Pancreas (tissue), 10 donors: ENCODE measurements around the gene MGAT5B. TPM values are rescaled to one million over a fixed set of nuclear protein-coding genes. Genes with fewer than 3 reads are reported as not detected.
A peak's percentile ranks its signal among the peaks of the same experiment; 100 is the strongest.

Experiments
- ATAC-seq, 4 donors: fragments of 200-7000 bp; cut with Tn5 transposase; one replicate each; pipeline versions ENCODE4 v1.8.0 to v1.9.1; 2020; ENCODE audit warnings: mild to moderate bottlenecking in 4 of 4, moderate library complexity in 4 of 4
- DNase-seq, 6 donors: peaks; one replicate each; pipeline ENCODE4 v3.0.0-alpha.2; 2020
- FAIRE-seq: peaks from 2 replicates; lab custom pipeline; 2012; peaks lifted over from hg19 to GRCh38; lab: Jason Lieb, UNC
- H3K27ac ChIP-seq, 4 donors: fragments of 200-600 bp; sonication (generic); 1 replicate in 3 of 4; 2 replicates in 1 of 4; pipeline versions ENCODE4 v1.5.0 to v1.8.0; 2020
- H3K27me3 ChIP-seq, 4 donors: fragments of 200-600 bp; one replicate each; pipeline ENCODE4 v1.8.0; 2021
- H3K36me3 ChIP-seq, 3 donors: fragments of 200-600 bp; sonication (generic) in 1 of 3; one replicate each; pipeline versions ENCODE4 v1.5.0 to v1.8.0; 2020 to 2021
- H3K4me1 ChIP-seq, 3 donors: fragments of 200-600 bp; one replicate each; pipeline ENCODE4 v1.8.0; 2021
- H3K4me3 ChIP-seq, 4 donors: fragments of 200-600 bp; sonication (generic) in 2 of 4; one replicate each; pipeline versions ENCODE4 v1.5.0 to v1.8.0; 2020 to 2021
- H3K9me3 ChIP-seq, 4 donors: fragments of 200-600 bp; one replicate each; pipeline ENCODE4 v1.8.0; 2021
- CTCF ChIP-seq, 4 donors: fragments of 200-600 bp; sonication (generic) in 3 of 4; IDR thresholded peaks; one replicate each; pipeline versions ENCODE4 v1.5.0 to v1.8.0; 2021; ENCODE audit warnings: antibody characterized with exemption in 4 of 4
- WGBS, 2 donors: extraction: QIAGEN DNeasy Blood & Tissue Kit; methylation state at CpG; one replicate each; pipeline ENCODE4 v1.1.7; 2013; 5-methylcytosine and 5-hydroxymethylcytosine counted together
- intact Hi-C, 3 donors: fragments of 100-400 bp; cut with DNase I; formaldehyde crosslinking; loops; one replicate each; pipeline versions ENCODE4 v1.11.1 to v1.14.2; 2022
- polyA plus RNA-seq, 2 donors: library from polyadenylated mRNA; stranded (reverse); fragments of 200-250 nt; gene quantifications; one replicate each; pipeline ENCODE4 v1.2.3, GENCODE V29; 2013
- total RNA-seq, 6 donors: library from RNA; stranded (reverse); fragmentation: NEBNext Ultra II Directional in 4 of 6; extraction: Animal tissue kit (Norgen Biotek cat#: 25700) in 4 of 6; gene quantifications; one replicate each; pipeline versions ENCODE4 v1.2.1 to v1.2.4, GENCODE V29; 2021 to 2023
- donor health status: healthy with polysubstance abuse.
- donor health status: DM: no; HTN: no; CAD: no; lungs with moderate emphysema.
- donor health status: DM: no; HTN: no; CAD: no.
- donor health status: control.
- donor health status: control.
- donor health status: Bipolar disorder and iron deficiency.
- donor health status: DM: yes; HTN: yes; CAD: no.
- donor health status: DM: no; HTN: no; CAD: no.
- donor health status: DM: no; HTN: no; CAD: no.
- donor health status: DM: yes; HTN: yes; CAD: no.

Gene MGAT5B
- total and polyA plus RNA-seq, 8 donors = 0.21 to 1.2 (median 0.25) TPM; not detected in 1

- Histone ChIP-seq H3K27me3 (no peaks in the 10 kb centered on the region), H3K36me3 (no peaks in the 10 kb centered on the region), H3K4me1 (no peaks in the 10 kb centered on the region), H3K4me3 (no peak overlapping the region), H3K27ac (no peak overlapping the region), H3K9me3 (no peaks in the 10 kb centered on the region)
- no peak for TF ChIP-seq CTCF (IDR thresholded peaks at IDR 0.05)
- DNase-seq (no peak), FAIRE-seq (no peak), ATAC-seq (no peak)
- 65 to 81% methylated on average over 7 of the region's 7 CpGs for WGBS, 2 donors
- intact Hi-C loops = no loop called here
Observed at GRCh38 chr17:76833034-76833644, 35.1 kb upstream of the MGAT5B start.

DNA sequence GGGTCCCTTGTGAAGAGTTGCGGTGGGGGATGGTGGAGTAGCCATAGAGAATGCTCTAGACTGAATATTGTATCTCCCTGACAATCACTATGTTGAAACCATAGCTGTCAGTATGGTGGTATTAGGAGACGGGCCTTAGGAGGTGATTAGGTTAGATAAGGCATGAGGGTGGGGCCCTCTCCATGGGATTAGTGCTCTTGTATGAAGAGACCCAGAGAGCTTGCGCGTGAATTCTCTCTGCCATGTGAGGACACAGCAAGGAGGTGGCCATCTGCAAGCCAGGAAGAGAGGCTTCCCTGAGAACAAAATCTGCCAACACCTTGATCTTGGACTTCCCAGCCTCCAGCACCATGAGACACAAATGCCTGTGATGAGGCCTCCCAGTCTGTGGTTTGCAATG lies 34.5 kb upstream of the MGAT5B start:
- no peak for TF ChIP-seq CTCF (IDR thresholded peaks at IDR 0.05)
- intact Hi-C loops = no loop called here
- Histone ChIP-seq H3K9me3 (no peaks in the 10 kb centered on the region), H3K4me3 (no peak overlapping the region), H3K36me3 (no peaks in the 10 kb centered on the region), H3K27me3 (no peaks in the 10 kb centered on the region), H3K4me1 (no peaks in the 10 kb centered on the region), H3K27ac (no peak overlapping the region)
- WGBS, 2 donors = 77 to 89% methylated on average over 4 of the region's 4 CpGs
- no peak for ATAC-seq
- no peak for FAIRE-seq
- no peak for DNase-seq

DNA sequence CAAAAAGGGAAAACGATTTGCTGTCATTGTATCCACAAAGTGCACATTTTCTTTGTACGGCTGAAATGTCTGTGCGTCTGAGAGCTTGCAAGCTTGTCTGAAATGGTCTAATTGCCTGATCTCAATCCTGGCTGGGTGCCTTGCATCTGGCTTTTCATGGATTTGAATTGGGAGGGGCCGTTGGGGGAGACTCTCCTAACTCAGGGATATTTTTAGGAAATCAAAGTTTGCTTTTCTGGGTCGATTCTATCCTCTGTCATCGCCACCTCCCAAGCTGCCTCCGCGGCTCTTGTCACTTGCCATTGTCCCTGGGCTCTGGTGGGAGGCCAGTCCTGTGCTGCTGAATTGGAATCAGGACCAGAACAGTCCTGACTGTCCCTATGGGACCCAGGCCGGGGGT lies 33.3 kb upstream of the MGAT5B start:
- H3K27ac ChIP-seq = no peak overlapping the region
- no peaks in the 10 kb centered on the region for H3K27me3 ChIP-seq
- DNase-seq = no peak
- no peak for FAIRE-seq
- no peak for ATAC-seq
- no peaks in the 10 kb centered on the region for H3K9me3 ChIP-seq
- H3K4me1 ChIP-seq = no peaks in the 10 kb centered on the region
- WGBS, 2 donors = 42 to 47% methylated on average over 9 of the region's 9 CpGs
- intact Hi-C loops = no loop called here
- no peak for TF ChIP-seq CTCF (IDR thresholded peaks at IDR 0.05)
- no peak overlapping the region for H3K4me3 ChIP-seq
- no peaks in the 10 kb centered on the region for H3K36me3 ChIP-seq

DNA sequence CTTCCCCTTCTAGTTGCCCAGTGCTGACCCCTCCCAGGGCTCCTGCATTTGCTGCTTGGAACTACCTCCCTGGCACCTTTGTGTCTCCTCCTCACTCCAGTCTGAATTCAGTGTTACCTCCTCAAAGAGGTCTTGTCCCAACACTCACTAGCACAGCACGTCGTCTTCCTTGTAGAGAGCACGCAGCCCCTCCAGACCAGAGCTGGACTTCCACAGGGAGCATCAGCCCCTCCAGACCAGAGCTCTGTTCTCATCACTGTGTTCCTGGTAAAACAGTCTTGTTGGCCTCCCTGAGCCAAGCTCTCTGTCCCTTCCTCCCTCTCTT lies 27.8 kb upstream of the MGAT5B start:
- intact Hi-C loops = no loop called here

More for the DNA sequence above, 27.8 kb upstream of the MGAT5B start:
- no peak for TF ChIP-seq CTCF (IDR thresholded peaks at IDR 0.05)
- DNase-seq (no peak), FAIRE-seq (no peak), ATAC-seq (peak in 1 of 4 donors; percentile 11)
- H3K27me3 ChIP-seq = peaks cover 0 to 15% (median 0%) of the 10 kb centered on the region in 4 donors
- H3K36me3 ChIP-seq = no peaks in the 10 kb centered on the region
- WGBS, 2 donors = 18 to 23% methylated on average over 3 of the region's 3 CpGs
- H3K27ac ChIP-seq = no peak overlapping the region
- H3K4me1 ChIP-seq = no peaks in the 10 kb centered on the region
- H3K9me3 ChIP-seq = no peaks in the 10 kb centered on the region
- no peak overlapping the region for H3K4me3 ChIP-seq
